A673 (cell line): ENCODE data around the gene SCAF1.

Source experiments
- EZH2 ChIP-seq: fragments of 200-600 bp; sonication (generic); IDR thresholded peaks from 2 replicates; pipeline ENCODE4 v1.6.1; 2017; ENCODE audit warnings: borderline replicate concordance, low read depth, mild to moderate bottlenecking, mixed read lengths, antibody characterized with exemption, low read length; ENCODE audit not compliant: poor library complexity, severe bottlenecking
- TF ChIP-seq, protein P1 (sequence below): fragments of 300-800, 200-600 bp; sonication (generic); conservative IDR thresholded peaks from 2 replicates; pipeline ENCODE4 v1.5.1; 2017; ENCODE audit warnings: low read depth, mild to moderate bottlenecking, antibody characterized with exemption, low read length, moderate library complexity, mixed read lengths

DNA sequence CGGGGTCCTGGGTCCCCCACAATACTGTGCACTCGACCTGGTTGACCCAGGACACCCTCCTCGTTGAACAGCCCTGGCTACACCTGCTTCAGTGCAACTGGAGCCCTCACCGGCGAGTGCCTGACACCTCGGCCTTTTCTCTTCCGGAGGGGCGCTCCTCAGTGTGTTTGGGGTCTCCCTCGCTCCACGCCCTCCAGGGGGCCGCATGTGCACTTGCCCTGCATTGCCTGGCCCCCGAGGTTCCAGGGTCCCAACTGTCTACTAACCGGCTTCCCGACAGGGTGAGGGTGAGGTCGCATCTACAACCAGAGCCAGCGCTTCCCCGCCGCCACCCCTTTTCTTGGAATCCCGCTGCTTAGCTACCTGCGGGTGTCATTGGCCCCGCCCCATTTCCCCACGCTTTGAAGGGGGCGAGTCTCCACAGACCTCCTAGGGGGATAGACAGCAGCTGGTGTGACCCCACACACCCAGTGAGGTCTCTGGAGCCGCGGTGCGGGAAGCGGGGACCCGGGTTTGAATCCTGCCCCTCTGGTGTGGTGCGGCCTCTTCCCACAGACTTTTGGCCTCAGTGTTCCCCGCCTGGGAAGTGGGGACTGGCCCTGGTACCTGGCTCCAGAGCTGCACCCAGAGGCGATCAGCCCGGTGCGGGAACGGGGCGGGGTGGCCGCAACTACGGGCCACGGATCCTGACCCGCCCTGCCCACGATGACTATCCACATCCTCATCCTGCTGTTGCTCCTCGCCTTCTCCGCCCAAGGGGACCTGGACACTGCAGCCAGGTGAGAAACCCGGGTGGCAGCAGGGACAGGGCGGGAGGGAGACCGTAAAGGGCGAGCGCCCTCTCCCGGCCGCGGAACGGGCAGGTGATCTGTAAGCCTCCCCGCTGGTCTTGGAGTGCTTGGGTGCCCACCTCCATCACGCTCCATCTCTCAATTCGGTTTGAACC lies 47.4 kb downstream of the SCAF1 start, which contains the start of gene ADM5:
- TF ChIP-seq, protein P1, sequence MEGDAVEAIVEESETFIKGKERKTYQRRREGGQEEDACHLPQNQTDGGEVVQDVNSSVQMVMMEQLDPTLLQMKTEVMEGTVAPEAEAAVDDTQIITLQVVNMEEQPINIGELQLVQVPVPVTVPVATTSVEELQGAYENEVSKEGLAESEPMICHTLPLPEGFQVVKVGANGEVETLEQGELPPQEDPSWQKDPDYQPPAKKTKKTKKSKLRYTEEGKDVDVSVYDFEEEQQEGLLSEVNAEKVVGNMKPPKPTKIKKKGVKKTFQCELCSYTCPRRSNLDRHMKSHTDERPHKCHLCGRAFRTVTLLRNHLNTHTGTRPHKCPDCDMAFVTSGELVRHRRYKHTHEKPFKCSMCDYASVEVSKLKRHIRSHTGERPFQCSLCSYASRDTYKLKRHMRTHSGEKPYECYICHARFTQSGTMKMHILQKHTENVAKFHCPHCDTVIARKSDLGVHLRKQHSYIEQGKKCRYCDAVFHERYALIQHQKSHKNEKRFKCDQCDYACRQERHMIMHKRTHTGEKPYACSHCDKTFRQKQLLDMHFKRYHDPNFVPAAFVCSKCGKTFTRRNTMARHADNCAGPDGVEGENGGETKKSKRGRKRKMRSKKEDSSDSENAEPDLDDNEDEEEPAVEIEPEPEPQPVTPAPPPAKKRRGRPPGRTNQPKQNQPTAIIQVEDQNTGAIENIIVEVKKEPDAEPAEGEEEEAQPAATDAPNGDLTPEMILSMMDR, result peak; percentile 79
- TF ChIP-seq EZH2, result no peak
